Measurements from ENCODE around the gene CRISPLD2. TPM values are rescaled to one million over a fixed set of nuclear protein-coding genes. Genes with fewer than 3 reads are reported as not detected.

The CRISPLD2 gene
- total and polyA plus RNA-seq, 9 of the 15 experiments (the other 6 are each of a cell fraction or from before 2014, with no cell fraction given): 0.03 to 0.24 (median 0.04) TPM; not detected in 4

GRCh38 chr16:84891149-84891795, 71.5 kb downstream of the CRISPLD2 start:
- H3K9me1 ChIP-seq (ENCODE audit: control insufficient read depth, insufficient read depth, low read length): no peaks in the 10 kb centered on the region
- in situ Hi-C loops (cut with MboI) (no loop called here), intact Hi-C loops (cut with micrococcal nuclease) (no loop called here)
- H3K27ac ChIP-seq (ENCODE audit: extremely low read depth, low read depth, low read length): no peak overlapping the region
- H2AFZ ChIP-seq (ENCODE audit: low read depth, low read length): no peak overlapping the region
- H3K4me1 ChIP-seq (replicated peaks in 1 of 2; ENCODE audit: control insufficient read depth in 2 of 2, insufficient read depth in 2 of 2, low read length in 2 of 2): peaks cover 2 to 14% of the 10 kb centered on the region in 2 experiments; a peak in 2 of 5 replicates
- H4K20me1 ChIP-seq (replicated peaks; ENCODE audit: control insufficient read depth, insufficient read depth, low read length): 0 out of 2 replicates have a peak, but pooled peaks cover 9% of the 10 kb centered on the region
- H3K79me2 ChIP-seq (ENCODE audit: control insufficient read depth, insufficient read depth, low read length): no peaks in the 10 kb centered on the region
- no peak overlapping the region for H3K9ac ChIP-seq (ENCODE audit: insufficient read depth in 1 of 2, low read depth in 2 of 2, low read length in 2 of 2)
- no peaks in the 10 kb centered on the region for H3K9me3 ChIP-seq (replicated peaks; ENCODE audit: control insufficient read depth, insufficient read depth, low read depth, low read length)
- WGBS (ENCODE audit: insufficient coverage, low coverage, missing lambda C conversion rate): 28% methylated on average over 17 of the region's 17 CpGs
- peaks cover 44 to 54% of the 10 kb centered on the region in 2 experiments for H3K27me3 ChIP-seq (ENCODE audit: control insufficient read depth in 2 of 2, insufficient read depth in 2 of 2, low read length in 2 of 2)
- ChIA-PET CTCF (ENCODE audit: low intra/inter-chr PET ratio) (no interaction called here), POLR2A (interaction anchor here (0.6 kb wide), 3 partner anchors 526 to 773 kb away, joined by 3 read pairs; no protein-coding TSS in a partner anchor)
- H3K4me2 ChIP-seq (ENCODE audit: insufficient read depth, low read length): no peak overlapping the region
- TF ChIP-seq L3MBTL2 (IDR thresholded peaks at IDR 0.05): no peak
- no peak for TF ChIP-seq ZBED1 (IDR thresholded peaks at IDR 0.05)
- no peak for TF ChIP-seq ZNF444 (CRISPR knock-in tag; IDR thresholded peaks at IDR 0.05)
- TF ChIP-seq GABPB2 (CRISPR knock-in tag; conservative IDR thresholded peaks at IDR 0.05): no peak
- no peak for TF ChIP-seq ZNF518B (CRISPR knock-in tag; IDR thresholded peaks at IDR 0.05)
- no peak for TF ChIP-seq KAT7 (CRISPR knock-in tag; IDR thresholded peaks at IDR 0.05; ENCODE audit: borderline replicate concordance)
- no peak for TF ChIP-seq HCFC1 (IDR thresholded peaks at IDR 0.05; ENCODE audit: low read depth, low read length)
- no peak for TF ChIP-seq CBX8 (IDR thresholded peaks at IDR 0.05; ENCODE audit: borderline replicate concordance, extremely low read depth, low read depth, low read length, poor library complexity, severe bottlenecking)
- TF ChIP-seq ZFPM2 (CRISPR knock-in tag; IDR thresholded peaks at IDR 0.05): no peak
- TF ChIP-seq DEAF1 (CRISPR knock-in tag; IDR thresholded peaks at IDR 0.05): no peak
- TF ChIP-seq POLR3G (IDR thresholded peaks at IDR 0.05; ENCODE audit: extremely low read depth, insufficient read length, insufficient replicate concordance): no peak
- no peak for TF ChIP-seq TRIM24 (IDR thresholded peaks at IDR 0.05)
- no peak for TF ChIP-seq ILF3 (IDR thresholded peaks at IDR 0.05; ENCODE audit: borderline replicate concordance)
- TF ChIP-seq HDAC6 (IDR thresholded peaks at IDR 0.05; ENCODE audit: low read depth, low read length): no peak
- TF ChIP-seq ZNF3 (CRISPR knock-in tag; IDR thresholded peaks at IDR 0.05): no peak
- TF ChIP-seq ZNF561 (CRISPR knock-in tag; conservative IDR thresholded peaks at IDR 0.05): no peak
- TF ChIP-seq SMAD3 (CRISPR knock-in tag; conservative IDR thresholded peaks at IDR 0.05): no peak
- ATAC-seq: no peak
- no peak for DNase-seq (ENCODE audit: extremely low read depth in 1 of 4, low spot score in 3 of 4)
- FAIRE-seq: no peak
- H3K4me3 ChIP-seq: no peak overlapping the region
- H3K36me3 ChIP-seq (ENCODE audit: control insufficient read depth, insufficient read depth, low read length): no peaks in the 10 kb centered on the region
- BruUV-seq (replicated peaks): no TSS peak
